GM12875 (cell line): Measurements from ENCODE around the gene CARD14.
"Not testable (repeated sequence)": the region's sequence is repeated elsewhere in the genome, so short reads cannot be mapped to it uniquely, and the experiment has no call there.

Source experiments
- H3K4me3 ChIP-seq: one replicate; pipeline ENCODE4 v1.5.1; 2011; ENCODE audit warnings: low read depth, low read length, control low read depth
- CTCF ChIP-seq: IDR thresholded peaks from 2 replicates; pipeline ENCODE4 v1.5.1; 2011; ENCODE audit warnings: low read depth, mild to moderate bottlenecking, control low read depth, inconsistent platforms, low read length, moderate library complexity, borderline replicate concordance; ENCODE audit not compliant: insufficient read depth

CARD14 gene

GRCh38 chr17:80152081-80152702 lies 17.6 kb upstream of the CARD14 start:
- no peak overlapping the region for H3K4me3 ChIP-seq
- no peak for TF ChIP-seq CTCF

GRCh38 chr17:80153004-80153403 lies 16.8 kb upstream of the CARD14 start:
- no peak overlapping the region for H3K4me3 ChIP-seq
- TF ChIP-seq CTCF = no peak

- no peak for TF ChIP-seq CTCF
These were observed 15.7 kb upstream of the CARD14 start for GRCh38 chr17:80154166-80154565.

GRCh38 chr17:80155600-80155999 lies 14.2 kb upstream of the CARD14 start:
- not testable (repeated sequence) for H3K4me3 ChIP-seq

More at GRCh38 chr17:80154166-80154565, 15.7 kb upstream of the CARD14 start:
- H3K4me3 ChIP-seq = no peak overlapping the region

- H3K4me3 ChIP-seq = no peak overlapping the region
- no peak for TF ChIP-seq CTCF
These were observed 11.0 kb upstream of the CARD14 start for GRCh38 chr17:80158846-80159245.

- H3K4me3 ChIP-seq = no peak overlapping the region
- no peak for TF ChIP-seq CTCF
These were observed 9.3 kb upstream of the CARD14 start for GRCh38 chr17:80160536-80160935.

GRCh38 chr17:80163336-80163735 lies 6.5 kb upstream of the CARD14 start:
- H3K4me3 ChIP-seq = no peak overlapping the region
- no peak for TF ChIP-seq CTCF

GRCh38 chr17:80164185-80164584 lies 5.6 kb upstream of the CARD14 start:
- TF ChIP-seq CTCF = no peak

More at GRCh38 chr17:80164185-80164584, 5.6 kb upstream of the CARD14 start:
- H3K4me3 ChIP-seq = no peak overlapping the region
